B cell (primary cell): ENCODE data around the gene ZNF850. TPM values are rescaled to one million over a fixed set of nuclear protein-coding genes. Genes with fewer than 3 reads are reported as not detected.
A peak's percentile ranks its signal among the peaks of the same experiment; 100 is the strongest.

Source experiments
- ATAC-seq: fragments of 200-7000 bp; cut with Tn5 transposase; one replicate; pipeline ENCODE4 v1.10.0; 2021; ENCODE audit warnings: low read depth, mild to moderate bottlenecking, moderate number of reproducible peaks, moderate library complexity
- CTCF ChIA-PET: fragments of 350-600 bp; sonication (Branson Sonifier 250); formaldehyde crosslinking; loops from one replicate; lab custom pipeline; 2021; ENCODE audit warnings: antibody characterized with exemption, inconsistent platforms; lab: Charles Lee
- POLR2A ChIA-PET: fragments of 350-600 bp; sonication (Branson Sonifier 250); formaldehyde crosslinking; loops from one replicate; lab custom pipeline; 2021; ENCODE audit warnings: antibody characterized with exemption; lab: Charles Lee
- DNase-seq: peaks from one replicate; pipeline ENCODE4 v3.0.0; 2013
- H2AFZ ChIP-seq: 2 replicates; pipeline ENCODE4 v1.6.1; 2012; ENCODE audit warnings: mild to moderate bottlenecking, low read depth, low read length; ENCODE audit not compliant: insufficient read depth, poor library complexity, severe bottlenecking
- H3K27ac ChIP-seq, 2 donors: 1 replicate in 1 of 2; 2 replicates in 1 of 2; pipeline ENCODE4 v1.5.1; 2012 to 2013; ENCODE audit warnings: low read length in 2 of 2, mild to moderate bottlenecking in 2 of 2, moderate library complexity in 1 of 2
- H3K27me3 ChIP-seq, 4 experiments: fragments of 200-600 bp in 1 of 4; sonication (generic) in 1 of 4; replicated peaks in 1 of 4; 1 replicate in 2 of 4; 2 replicates in 2 of 4; pipeline versions ENCODE4 v1.6.1 to v1.7.0; 2013 to 2016; ENCODE audit warnings: low read length in 3 of 4, mild to moderate bottlenecking in 2 of 4, mixed read lengths in 1 of 4, moderate library complexity in 1 of 4; ENCODE audit not compliant: insufficient read depth in 4 of 4, control insufficient read depth in 3 of 4; ENCODE audit errors: control extremely low read depth in 1 of 4
- H3K36me3 ChIP-seq, 2 experiments: replicated peaks in 1 of 2; 1 replicate in 1 of 2; 2 replicates in 1 of 2; pipeline versions ENCODE4 v1.6.1 to v1.7.1; 2013; ENCODE audit warnings: low read length in 1 of 2; ENCODE audit not compliant: insufficient read depth in 2 of 2, control insufficient read depth in 1 of 2; ENCODE audit errors: control extremely low read depth in 1 of 2, extremely low read depth in 1 of 2
- H3K4me1 ChIP-seq, 2 donors: fragments of 200-600 bp in 1 of 2; sonication (generic) in 1 of 2; 1 replicate in 1 of 2; 2 replicates in 1 of 2; pipeline versions ENCODE4 v1.5.1 to v1.6.1; 2013 to 2017; ENCODE audit warnings: low read length in 2 of 2; ENCODE audit not compliant: control insufficient read depth in 2 of 2, insufficient read depth in 2 of 2
- H3K4me2 ChIP-seq: replicated peaks from 2 replicates; pipeline ENCODE3; 2012; ENCODE audit warnings: mild to moderate bottlenecking, low read depth, low read length; ENCODE audit not compliant: poor library complexity, severe bottlenecking
- H3K4me3 ChIP-seq, 5 experiments: fragments of 200-600 bp in 1 of 5; sonication (generic) in 1 of 5; 1 replicate in 3 of 5; 2 replicates in 2 of 5; pipeline versions ENCODE4 v1.5.1 to v1.7.0; 2011 to 2016; ENCODE audit warnings: low read length in 4 of 5, mild to moderate bottlenecking in 4 of 5, low read depth in 2 of 5, control low read depth in 1 of 5, moderate library complexity in 1 of 5; ENCODE audit not compliant: insufficient read depth in 1 of 5; ENCODE audit errors: control extremely low read depth in 1 of 5, extremely low read depth in 1 of 5
- H3K79me2 ChIP-seq: fragments of 200-600 bp; sonication (generic); one replicate; pipeline ENCODE4 v1.6.0; 2016; ENCODE audit warnings: low read length; ENCODE audit not compliant: control insufficient read depth, insufficient read depth
- H3K9ac ChIP-seq: fragments of 200-600 bp; sonication (generic); 2 replicates; pipeline ENCODE4 v1.6.1; 2017; ENCODE audit warnings: mild to moderate bottlenecking, low read length, moderate library complexity
- H3K9me3 ChIP-seq, 3 donors: one replicate each; pipeline versions ENCODE4 v1.6.1 to v1.7.1; 2013; ENCODE audit warnings: low read length in 2 of 3; ENCODE audit not compliant: control insufficient read depth in 2 of 3, insufficient read depth in 1 of 3; ENCODE audit errors: control extremely low read depth in 1 of 3
- H4K20me1 ChIP-seq: 2 replicates; pipeline ENCODE4 v1.6.0; 2012; ENCODE audit warnings: mild to moderate bottlenecking, low read length; ENCODE audit not compliant: insufficient read depth, control insufficient read depth, poor library complexity, severe bottlenecking
- H3K27ac Mint-ChIP-seq: one replicate; pipeline ENCODE4 v1.8.0; 2021; ENCODE audit warnings: mixed read lengths
- H3K27me3 Mint-ChIP-seq: one replicate; pipeline ENCODE4 v1.8.0; 2021; ENCODE audit warnings: mixed read lengths
- H3K4me1 Mint-ChIP-seq: one replicate; pipeline ENCODE4 v1.8.0; 2021; ENCODE audit warnings: mixed read lengths
- H3K4me3 Mint-ChIP-seq: one replicate; pipeline ENCODE4 v1.8.0; 2021; ENCODE audit warnings: mixed read lengths
- H3K9me3 Mint-ChIP-seq: one replicate; pipeline ENCODE4 v1.8.0; 2022; ENCODE audit warnings: mixed read lengths; ENCODE audit not compliant: insufficient read depth
- EZH2 ChIP-seq: IDR thresholded peaks from 2 replicates; pipeline ENCODE4 v1.6.1; 2012; ENCODE audit warnings: borderline replicate concordance, low read depth, mild to moderate bottlenecking, moderate library complexity, low read length; ENCODE audit not compliant: insufficient read depth, poor library complexity, severe bottlenecking
- WGBS: methylation state at CpG from one replicate; pipeline ENCODE4 v1.1.5; 2013; ENCODE audit warnings: missing lambda C conversion rate; ENCODE audit not compliant: insufficient coverage; 5-methylcytosine and 5-hydroxymethylcytosine counted together
- intact Hi-C: fragments of 100-400 bp; cut with micrococcal nuclease; formaldehyde crosslinking; loops from one replicate; pipeline ENCODE4 v1.10.0; 2022
- polyA plus RNA-seq: library from polyadenylated mRNA; depleted of rRNA; stranded (reverse); fragments of >200 nt; gene quantifications from 2 replicates; pipeline ENCODE4 v1.2.3, GENCODE V29; 2012
- total RNA-seq, 2 donors: library from RNA; stranded (reverse); fragments of 120-200 nt in 1 of 2; gene quantifications; 1 replicate in 1 of 2; 2 replicates in 1 of 2; pipeline versions ENCODE4 v1.2.3 to v1.2.4, GENCODE V29; 2013 to 2022
- TF ChIP-seq, protein P1 (sequence below): fragments of 200-600 bp; IDR thresholded peaks from one replicate; pipeline ENCODE4 v1.8.0; 2022; ENCODE audit warnings: antibody characterized with exemption, mild to moderate bottlenecking

Gene ZNF850
- total and polyA plus RNA-seq, 2 donors (not counting 1 experiment from before 2014, with no cell fraction given), result 2.0 to 6.0 TPM

DNA sequence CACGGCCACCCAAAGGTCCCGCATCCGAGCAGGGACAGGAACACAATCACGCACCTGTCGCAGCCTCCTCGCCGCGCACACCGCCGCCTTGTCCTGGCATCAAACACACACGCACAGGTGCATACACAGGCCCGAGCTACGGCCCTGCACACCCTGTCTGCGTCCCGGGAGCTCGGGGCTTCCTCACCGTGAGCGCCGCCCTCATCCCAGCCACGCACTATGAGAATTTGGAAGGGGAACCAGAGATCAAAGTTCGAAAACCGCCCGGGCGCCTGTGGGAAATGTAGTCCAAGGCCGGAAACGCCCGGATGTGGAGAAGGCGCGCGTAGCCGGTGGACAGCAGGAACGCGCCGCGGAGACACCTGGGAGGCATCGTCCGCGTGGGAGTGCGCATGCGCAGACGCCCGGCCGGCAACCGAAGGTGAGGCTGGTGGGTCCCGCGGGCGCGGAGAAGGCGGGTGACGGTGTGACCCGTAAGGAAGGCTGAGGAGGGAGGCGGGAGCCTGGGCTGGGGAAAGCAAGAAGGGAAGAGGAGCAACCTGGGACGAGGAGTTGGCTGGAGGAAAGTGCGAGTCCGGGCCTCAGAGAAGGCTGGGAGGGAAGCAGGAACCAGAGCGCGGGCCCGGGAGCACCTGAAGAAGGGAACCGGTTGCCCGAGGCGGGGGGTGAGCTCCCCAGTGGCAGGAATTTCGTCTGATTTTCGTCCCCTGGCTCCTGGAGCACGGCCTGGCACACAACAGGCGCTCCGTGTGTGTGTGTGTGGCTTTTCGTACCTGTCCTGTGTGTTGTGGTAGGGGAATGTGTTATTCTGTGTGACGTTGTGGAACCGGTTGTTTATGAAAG, 85.2 kb downstream of the ZNF850 start, which contains the start of gene ZNF567:
ZNF567 (plus strand) TSS at position 399 of the 843 bp plus-strand sequence. CDS start 7,256 bp downstream, outside the sequence.
- Mint-ChIP-seq H3K4me1 (peaks cover 28% of the 10 kb centered on the region), H3K27ac (peak within 1 kb of the TSS; percentile 96), H3K9me3 (peaks cover 3% of the 10 kb centered on the region), H3K27me3 (no peaks in the 10 kb centered on the region), H3K4me3 (peak within 1 kb of the TSS; percentile 100)
- ATAC-seq (peak; percentile 94), DNase-seq (peak; percentile 96)
- ChIA-PET POLR2A (interaction anchor here (1.0 kb wide), 1 partner anchor 560 kb away, joined by 3 read pairs; no protein-coding TSS in a partner anchor), CTCF (interaction anchor here (0.5 kb wide), 1 partner anchor 269 kb away, joined by 3 read pairs; no protein-coding TSS in a partner anchor)
- Histone ChIP-seq H3K4me2 (peak within 1 kb of the TSS; percentile 80), H3K9ac (peak within 1 kb of the TSS; percentile 88), H3K27me3 (no peaks in the 10 kb centered on the region), H3K36me3 (peaks cover 2 to 20% of the 10 kb centered on the region in 2 experiments), H3K9me3 (peaks cover 0 to 7% (median 4%) of the 10 kb centered on the region in 3 donors), H3K4me1 (peaks cover 14 to 19% of the 10 kb centered on the region in 2 donors), H4K20me1 (no peaks in the 10 kb centered on the region), H3K79me2 (peaks cover 55% of the 10 kb centered on the region), H3K4me3 (peak within 1 kb of the TSS; percentile 48 to 90 (median 76)), H2AFZ (peak within 1 kb of the TSS; percentile 94), H3K27ac (peak within 1 kb of the TSS; percentile 56 to 72)
- WGBS, result under 1% methylated on average over 69 of the region's 69 CpGs
- intact Hi-C loops, result loop anchor here (1.0 to 10.0 kb wide), 9 partner anchors 21 to 1953 kb away; partner anchors contain the start of genes ZFP82, ZNF181, ZNF260 and ZNF345
- TF ChIP-seq EZH2, result no peak
- TF ChIP-seq, protein P1, sequence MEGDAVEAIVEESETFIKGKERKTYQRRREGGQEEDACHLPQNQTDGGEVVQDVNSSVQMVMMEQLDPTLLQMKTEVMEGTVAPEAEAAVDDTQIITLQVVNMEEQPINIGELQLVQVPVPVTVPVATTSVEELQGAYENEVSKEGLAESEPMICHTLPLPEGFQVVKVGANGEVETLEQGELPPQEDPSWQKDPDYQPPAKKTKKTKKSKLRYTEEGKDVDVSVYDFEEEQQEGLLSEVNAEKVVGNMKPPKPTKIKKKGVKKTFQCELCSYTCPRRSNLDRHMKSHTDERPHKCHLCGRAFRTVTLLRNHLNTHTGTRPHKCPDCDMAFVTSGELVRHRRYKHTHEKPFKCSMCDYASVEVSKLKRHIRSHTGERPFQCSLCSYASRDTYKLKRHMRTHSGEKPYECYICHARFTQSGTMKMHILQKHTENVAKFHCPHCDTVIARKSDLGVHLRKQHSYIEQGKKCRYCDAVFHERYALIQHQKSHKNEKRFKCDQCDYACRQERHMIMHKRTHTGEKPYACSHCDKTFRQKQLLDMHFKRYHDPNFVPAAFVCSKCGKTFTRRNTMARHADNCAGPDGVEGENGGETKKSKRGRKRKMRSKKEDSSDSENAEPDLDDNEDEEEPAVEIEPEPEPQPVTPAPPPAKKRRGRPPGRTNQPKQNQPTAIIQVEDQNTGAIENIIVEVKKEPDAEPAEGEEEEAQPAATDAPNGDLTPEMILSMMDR, result no peak
